HG03457 (cell line): ENCODE results near the gene GPX1.
"Not testable (repeated sequence)": the region's sequence is repeated elsewhere in the genome, so short reads cannot be mapped to it uniquely, and the experiment has no call there.

Source experiments
- ATAC-seq: cut with Tn5 transposase; IDR thresholded peaks from one replicate; pipeline ENCODE4 v1.9.1; 2021; ENCODE audit warnings: moderate number of reproducible peaks; ENCODE audit not compliant: unreplicated experiment

GPX1 gene

DNA sequence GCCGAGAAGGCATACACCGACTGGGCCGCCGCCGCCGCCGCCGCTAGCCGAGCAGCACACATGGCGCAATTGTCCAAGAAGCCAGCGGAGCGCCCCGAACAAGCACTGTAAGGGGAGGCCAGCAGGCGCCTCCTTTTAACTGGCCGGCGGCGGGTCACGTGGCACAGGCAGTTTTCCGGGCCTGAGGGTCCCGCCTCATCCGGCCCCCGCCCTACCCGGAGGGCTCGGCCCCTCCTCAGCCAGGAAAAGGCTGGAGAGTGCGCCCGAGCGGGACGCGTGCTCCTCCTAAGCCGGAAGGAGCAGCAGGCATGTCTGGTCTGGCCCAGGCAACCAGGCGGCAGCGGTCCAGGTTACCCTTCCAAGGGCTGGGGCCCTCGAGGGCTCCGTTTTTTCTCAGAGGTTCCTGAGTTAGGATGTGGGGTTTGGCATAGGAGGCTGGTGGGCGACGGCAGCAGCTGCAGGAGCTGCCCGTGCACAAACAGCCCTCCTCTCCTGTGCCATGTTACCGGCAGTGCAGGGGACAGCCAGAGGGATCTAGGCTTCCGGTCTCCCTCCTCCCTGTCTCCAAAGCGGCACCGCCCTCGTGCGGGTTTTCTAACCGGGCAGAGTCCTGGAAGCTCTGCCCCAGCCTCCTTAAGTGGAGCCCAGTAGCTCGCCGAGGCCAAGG lies at the start of gene GPX1:
TSS of gene GPX1 (minus strand) at position 137 of the 667 bp plus-strand sequence. CDS start at position 62, 75 bp downstream.
- ATAC-seq: peak; percentile 62

DNA sequence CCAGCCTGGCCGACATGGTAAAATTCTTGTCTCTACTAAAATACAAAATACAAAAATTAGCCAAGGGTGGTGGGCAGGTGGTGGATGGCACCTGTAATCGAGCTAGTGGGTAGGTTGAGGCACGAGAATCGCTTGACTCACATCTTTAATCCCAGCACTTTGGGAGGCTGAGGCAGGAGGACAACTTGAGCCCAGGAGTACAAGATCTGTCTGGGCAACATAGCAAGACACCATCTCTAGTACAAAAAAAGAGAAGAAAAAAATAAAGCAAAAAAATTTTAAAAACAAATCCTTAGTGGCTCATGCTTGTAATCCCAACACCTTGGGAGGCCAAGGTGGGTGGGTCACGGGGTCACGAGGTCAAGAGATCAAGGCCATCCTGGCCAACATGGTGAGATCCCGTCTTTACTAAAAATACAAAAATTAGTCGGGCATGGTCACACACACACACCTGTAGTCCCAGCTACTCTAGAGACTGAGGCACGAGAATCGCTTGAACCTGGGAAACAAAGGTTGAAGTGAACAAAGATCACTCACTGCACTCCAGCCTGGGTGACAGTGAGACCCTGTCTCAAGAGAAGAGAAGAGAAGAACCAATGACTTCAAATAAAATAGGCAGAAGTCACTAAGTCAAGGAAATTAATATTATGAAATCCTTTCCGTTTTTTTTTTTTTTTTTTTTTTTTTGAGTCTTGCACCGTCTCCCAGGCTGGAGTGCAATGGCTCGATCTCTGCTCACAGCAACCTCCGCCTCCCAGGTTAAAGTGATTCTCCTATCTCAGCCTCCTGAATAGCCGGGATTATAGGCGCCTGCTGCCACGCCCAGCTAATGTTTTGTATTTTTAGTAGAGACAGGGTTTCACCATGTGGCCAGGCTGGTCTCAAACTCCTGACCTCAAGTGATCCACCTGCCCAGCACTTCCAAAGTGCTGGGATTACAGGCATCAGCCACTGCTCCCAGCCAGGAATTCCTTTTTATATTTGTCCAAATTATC lies 48.7 kb upstream of the GPX1 start:
- no peak for ATAC-seq

DNA sequence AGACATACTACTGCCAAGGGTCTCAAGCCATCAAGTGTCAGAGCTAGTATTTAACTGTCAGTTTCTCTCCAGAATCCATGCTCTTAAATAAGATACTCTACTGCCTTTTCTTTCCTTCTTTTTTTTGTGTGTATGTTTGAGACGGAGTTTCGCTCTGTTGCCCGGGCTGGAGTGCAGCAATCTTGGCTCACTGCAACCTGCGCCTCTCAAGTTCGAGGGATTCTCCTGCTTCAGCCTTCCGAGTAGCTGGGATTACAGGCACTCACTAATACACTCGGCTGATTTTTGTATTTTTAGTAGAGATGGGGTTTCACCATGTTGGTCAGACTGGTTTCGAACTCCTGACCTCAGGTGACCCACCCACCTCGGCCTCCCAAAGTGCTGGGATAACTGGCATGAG lies 47.4 kb upstream of the GPX1 start:
- not testable (repeated sequence) for ATAC-seq

DNA sequence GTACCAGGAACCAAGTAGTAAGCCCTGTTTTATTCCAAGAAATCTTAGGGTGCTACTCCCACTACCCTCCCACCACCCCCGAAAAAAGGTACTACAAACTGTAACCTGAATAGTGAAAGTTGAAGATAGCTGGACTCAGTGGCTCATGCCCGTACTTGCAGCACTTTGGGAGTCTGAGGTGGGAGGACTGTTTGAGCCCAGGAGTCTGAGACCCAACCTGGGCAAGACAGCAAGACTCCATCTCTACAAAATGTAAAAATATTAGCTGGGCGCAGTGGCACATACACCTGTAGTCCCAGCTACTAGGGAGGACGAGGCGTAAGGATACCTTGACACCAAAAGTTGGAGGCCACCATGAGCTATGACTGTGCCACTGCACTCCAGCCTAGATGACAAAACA lies 45.7 kb upstream of the GPX1 start:
- no peak for ATAC-seq

DNA sequence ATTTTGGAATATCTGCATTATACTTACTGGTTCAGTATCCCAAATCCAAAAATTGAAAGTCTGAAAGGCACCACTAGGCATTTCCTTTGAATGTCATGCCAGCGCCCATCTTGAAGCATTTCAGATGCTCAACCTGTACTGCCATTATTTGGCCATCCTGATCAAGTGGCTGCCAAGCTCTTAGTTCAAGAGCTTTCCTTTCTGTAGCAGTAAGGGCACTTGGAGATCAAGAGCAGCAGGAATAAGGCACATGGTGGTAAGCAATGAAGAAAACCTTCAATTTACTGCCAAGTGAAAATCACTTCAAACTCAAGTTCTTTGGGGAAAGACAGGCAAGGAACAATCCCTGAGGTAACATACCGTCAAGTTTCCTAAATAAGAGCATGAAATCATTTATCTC lies 43.6 kb upstream of the GPX1 start:
- ATAC-seq: no peak

DNA sequence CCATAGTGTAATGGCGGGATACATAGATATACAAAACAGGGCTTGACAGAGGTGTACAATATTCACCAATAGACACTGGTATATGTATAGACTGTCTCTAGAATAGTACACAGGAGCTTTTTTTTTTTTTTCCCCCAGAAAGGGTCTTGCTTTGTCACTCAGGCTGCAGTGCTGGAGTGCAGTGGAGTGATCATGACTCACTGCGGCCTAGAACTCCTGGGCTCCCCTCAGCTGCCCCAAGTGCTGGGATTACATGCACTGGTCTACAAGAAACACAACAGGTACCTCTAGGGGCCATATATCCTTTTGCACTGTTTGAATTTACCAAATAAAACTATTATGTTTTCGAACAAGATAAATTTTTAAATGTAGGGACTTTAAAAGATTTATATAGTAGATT lies 41.3 kb upstream of the GPX1 start:
- no peak for ATAC-seq

DNA sequence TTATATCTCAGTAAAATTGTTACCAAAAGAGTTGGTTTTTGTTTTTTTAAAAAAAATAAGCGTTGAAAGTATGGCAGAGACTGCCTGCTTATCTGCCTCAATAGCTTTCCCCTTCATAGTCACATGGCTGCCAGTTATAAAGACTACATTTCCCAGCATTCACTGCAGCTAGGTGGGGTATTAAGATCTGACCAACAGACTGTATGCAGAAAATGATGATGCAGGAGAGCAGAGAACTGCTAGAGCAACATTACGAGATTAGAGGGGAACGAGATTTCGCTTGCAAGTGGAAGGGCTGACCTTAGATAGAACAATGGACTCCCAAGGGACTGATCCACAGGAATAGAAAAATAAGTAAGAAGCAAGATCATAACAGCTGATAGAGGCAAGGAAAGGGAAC lies 39.3 kb upstream of the GPX1 start:
- ATAC-seq: no peak

DNA sequence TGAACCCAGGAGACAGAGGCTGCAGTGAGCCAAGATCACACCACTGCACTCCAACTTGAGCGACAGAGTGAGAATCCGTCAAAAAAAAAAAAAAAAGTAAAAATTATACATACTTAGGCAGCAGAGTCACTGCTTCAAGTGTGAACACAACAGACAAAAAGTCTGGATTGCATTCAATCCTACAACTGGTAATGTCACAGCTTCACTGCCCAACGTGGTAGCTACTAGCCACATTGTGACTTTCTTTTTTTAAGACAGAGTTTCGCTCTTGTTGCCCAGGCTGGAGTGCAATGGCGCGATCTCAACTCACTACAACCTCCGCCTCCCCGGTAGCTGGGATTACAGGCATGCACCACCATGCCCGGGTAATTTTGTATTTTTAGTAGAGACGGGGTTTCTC lies 33.2 kb upstream of the GPX1 start:
- ATAC-seq: not testable (repeated sequence)

DNA sequence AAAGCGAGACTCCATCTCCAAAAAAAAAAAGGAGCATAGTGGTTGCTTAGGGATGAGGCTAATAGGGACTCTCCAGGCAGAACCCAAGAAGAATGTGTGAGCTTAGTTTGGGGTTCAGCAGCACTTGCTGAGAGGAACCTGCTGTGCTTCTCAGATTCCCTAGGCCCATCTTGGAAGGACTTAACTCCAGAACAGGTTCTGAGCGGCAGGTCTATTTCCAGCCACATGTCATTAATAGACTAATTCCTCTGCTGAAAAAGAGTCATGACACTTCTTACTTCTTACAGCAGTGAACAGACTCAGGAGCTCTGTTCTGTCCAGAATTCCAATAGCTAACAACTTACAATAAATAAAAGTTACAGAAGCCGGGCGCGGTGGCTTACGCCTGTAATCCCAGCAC lies 31.1 kb upstream of the GPX1 start:
- no peak for ATAC-seq

DNA sequence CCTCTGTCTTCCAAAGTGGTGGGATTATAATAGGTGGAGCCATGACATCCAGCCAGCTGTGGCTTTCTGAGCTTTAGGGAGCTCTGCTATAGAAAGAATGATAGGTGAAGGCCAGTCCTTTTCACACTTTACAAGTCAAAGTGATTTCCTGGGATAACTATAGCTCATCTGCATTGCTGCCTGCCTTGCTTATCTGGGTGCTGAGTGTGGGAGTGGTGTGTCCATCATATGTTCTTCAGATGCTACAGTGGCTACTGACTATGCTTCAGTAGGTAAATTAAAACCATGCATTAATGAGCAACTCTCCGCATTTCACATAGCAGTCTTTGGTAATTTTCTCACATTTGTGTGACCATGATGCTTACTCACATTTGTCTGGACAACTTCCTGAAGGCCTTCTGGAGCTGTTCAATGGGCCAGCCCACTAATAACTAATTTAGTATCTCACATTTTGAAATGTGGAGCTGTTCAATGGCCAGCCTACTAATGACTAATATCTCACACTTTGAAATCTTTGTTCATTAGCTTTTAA lies 30.2 kb upstream of the GPX1 start:
- ATAC-seq: no peak

DNA sequence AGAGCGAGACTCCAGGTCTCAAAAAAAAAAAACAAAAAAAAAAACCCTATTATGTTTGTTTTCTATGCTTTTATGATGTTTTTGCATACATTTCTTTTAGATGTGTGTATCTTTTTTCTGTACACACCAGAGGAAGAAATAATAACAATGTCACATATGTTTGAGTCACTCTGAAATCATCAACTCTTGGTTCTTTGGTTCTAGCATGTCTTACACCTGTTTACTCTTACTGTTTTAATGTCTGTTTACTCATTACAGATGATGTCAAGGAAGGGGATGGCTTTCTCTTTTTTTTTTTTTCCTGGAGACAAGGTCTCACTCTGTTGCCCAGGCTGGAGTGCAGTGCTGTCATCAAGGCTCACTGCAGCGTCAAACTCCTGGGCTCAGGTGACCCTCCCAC lies 29.6 kb upstream of the GPX1 start:
- no peak for ATAC-seq

DNA sequence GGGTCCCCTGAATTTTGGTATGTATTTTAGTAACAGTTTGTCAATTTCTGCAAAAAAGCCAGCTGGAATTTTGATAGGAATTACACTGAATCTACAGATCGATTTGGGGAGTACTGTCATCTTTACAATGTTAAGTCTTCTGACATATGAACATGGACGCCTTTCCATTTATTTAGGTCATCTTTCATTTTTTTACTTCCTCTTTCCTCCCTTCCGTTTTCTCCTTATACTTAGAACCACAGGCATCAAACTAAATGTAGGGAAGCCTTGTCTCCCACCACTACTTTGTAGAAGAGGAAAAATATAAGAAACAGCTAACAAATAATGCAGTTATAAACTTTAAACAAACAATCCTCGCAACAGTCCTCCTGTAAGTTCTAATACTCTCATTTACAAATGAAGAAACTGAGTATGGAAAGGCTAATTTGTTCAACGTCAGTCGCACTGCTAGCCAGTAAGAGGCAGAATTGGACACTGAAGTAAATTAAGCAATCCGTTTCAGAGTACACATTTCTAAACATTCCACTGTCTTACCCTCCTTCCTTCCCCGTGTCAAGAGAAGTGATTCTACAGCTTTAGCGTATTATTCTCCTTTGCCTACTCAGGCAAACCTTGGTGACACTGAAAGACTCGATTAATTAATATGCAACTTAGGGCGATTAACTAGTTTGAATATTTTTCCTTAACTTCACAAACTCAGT lies 28.1 kb upstream of the GPX1 start:
- no peak for ATAC-seq

DNA sequence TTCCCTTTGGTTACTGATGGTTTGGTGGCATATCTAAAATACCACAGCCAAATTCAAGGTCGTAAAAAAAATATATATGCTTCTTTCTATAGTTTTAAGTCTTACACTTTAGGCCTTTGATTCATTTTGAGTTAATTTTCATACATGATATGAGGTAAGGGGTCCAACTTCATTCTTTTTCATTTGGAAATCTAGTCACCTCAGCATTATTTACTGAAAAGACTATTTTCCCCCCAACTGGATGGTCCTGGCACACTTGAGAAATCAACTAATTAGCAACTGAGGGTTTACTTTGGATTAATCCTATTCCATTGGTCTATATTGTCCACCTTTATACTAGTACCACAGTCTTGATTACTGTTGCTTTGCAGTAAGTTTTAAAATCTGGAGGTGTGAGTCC lies 27.5 kb upstream of the GPX1 start:
- no peak for ATAC-seq

DNA sequence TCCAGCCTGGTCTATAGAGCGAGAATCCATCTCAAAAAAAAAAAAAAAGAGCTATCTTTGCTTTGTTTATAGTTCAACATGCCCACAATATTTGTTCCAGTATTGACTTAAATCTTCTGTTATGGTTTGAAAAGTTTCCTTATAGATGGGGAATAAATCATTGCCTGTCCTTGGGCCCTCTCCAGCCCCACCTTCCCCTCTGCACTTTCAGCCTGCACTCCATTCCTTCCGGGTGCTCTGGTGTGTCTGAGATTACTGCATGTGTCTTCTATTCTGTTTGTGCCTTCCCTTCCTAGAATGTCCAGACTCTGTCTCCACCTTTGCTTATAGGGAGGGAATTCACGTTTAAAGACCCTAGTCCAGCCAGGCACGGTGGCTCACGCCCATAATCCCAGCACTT lies 25.2 kb upstream of the GPX1 start:
- no peak for ATAC-seq

DNA sequence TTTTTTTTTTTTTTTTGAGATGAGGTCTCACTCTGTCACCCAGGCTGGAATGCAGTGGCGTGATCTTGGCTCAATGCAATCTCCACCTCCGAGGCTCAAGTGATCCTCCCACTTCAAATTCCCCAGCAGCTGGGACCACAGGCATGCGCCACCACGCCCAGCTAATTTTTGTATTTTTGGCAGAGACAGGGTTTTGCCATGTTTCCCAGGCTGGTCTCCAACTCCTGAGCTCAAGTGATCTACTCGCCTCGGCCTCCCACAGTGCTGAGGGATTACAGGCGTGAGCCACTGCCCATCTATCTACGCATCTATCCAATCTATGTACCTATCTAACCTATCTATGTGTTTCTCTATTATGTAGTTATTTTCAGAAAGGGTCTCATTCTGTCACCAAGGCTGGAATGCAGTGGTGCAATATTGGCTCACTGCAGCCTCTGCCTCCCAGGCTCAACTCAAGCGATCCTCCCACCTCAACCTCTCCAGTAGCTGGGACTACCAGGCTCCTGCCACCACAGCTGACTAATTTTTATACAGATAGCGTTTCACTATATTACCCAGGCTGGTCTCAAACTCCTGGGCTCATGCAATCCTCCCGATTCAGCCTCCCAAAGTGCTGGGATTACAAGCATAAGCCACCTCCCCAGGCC lies 20.2 kb upstream of the GPX1 start:
- no peak for ATAC-seq

DNA sequence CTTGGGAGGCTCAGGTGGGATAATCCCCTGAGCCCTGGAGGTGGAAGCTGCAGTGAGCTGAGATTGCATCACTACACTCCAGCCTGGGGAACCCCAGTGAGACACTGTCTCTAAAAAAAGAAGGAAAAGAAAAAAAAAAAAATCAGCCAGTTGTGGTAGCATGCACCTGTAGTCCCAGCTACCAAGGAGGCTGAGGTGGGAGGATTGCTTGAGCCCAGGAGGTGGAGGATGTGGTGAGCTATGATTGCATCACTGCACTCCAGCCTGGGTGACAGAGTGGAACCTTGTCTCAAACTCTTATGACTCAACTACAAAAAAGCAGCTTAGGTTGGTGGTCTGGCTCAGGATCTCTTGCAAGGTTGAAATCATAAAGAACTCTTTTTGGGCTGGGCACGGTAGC lies 19.3 kb upstream of the GPX1 start:
- no peak for ATAC-seq

DNA sequence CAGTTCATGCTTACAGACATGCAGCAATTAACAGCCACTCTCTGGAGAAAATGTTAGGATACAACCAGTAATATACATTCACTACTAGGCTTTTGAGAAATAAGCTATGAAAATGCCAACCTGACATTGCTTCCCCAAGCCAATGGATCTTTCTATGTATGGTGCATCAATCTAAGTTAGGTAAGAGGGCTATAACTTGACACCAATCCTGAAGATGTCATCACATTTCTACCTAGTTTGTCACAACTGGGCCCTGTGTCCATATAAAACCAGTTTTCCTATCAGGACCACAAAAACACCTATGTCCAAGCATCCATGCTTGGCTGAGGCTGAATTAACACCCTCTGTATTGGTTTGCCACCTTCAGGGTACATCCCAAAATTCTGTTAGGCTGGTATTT lies 13.8 kb upstream of the GPX1 start:
- ATAC-seq: no peak

DNA sequence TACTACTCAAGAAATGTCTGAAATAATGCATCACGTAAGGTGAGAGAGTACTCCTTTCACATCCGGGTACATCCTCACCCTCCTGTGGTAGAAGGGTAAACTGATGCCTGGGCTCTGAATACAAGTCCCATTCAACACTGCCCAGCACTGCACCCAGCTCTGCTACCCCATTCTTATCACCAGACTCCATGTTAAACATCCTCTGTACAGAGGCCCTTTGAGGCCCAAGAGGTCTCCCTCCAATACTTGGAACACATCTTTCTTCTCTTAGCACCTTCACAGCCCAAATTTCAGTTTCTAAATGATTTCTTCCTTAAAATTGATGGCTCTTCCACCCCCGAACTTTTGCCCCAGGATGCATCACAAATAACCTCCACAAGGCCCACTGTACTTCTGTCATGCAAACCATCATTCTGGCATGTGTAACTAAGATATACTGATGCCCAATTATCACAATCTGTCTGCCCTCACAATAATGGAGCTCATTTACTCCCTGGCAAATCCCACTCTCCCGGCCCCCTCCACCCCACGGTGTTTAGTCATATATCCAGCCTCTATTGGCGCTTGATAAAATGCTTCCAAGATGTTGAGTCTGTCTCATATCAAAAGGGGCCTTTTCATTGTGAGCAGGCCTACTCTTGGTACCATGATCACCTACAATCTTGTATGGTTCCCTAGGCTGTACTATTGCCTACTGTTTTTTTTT lies 12.6 kb upstream of the GPX1 start:
- no peak for ATAC-seq

DNA sequence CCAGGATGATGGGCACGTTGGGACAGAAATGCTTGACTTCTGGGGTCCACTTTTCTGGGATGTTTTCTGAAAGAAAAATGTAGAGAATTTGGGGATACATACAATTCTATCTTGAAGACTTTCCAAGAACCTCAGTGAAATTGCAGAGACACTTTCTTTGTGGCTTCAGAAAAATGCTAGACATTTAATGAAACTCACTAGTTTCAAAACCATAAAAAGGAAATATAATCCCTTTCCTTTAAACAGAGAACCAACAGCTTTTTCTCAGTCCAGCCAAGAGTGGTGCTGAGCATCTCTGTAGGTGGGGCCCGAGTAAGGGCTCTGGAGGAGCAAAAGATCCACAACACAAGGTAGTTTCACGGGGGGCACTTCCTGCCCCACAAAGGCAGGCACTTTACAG lies 4.4 kb upstream of the GPX1 start:
- no peak for ATAC-seq

DNA sequence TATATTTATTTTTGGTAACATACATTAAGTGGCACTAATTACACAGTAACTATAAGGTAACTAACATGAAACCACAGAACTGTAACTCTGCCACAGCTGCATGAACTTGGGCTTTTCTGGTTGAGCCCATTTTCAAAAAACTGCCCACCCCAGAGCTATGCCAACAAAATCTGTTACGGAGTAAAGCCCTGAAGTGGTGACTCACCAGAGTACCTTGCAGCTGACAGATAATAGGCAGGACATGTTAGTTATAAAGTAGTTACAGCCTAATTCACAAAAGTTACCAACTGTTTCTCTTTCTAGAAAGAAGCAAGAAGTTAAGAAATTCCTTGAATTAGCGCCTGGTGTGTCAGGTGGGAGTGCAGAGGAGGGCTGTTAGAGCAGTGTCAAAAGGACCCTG lies 1.5 kb upstream of the GPX1 start:
- no peak for ATAC-seq
